Occipital lobe (tissue), 2 donors: ENCODE results near the gene ZNF610. TPM values are rescaled to one million over a fixed set of nuclear protein-coding genes. Genes with fewer than 3 reads are reported as not detected.
A peak's percentile ranks its signal among the peaks of the same experiment; 100 is the strongest.
"Not testable (repeated sequence)": the region's sequence is repeated elsewhere in the genome, so short reads cannot be mapped to it uniquely, and the experiment has no call there.

Experiments used
- DNase-seq: peaks from one replicate; lab custom pipeline; 2025; lab: John Stamatoyannopoulos, UW
- total RNA-seq: library from RNA; depleted of rRNA; stranded (reverse); fragments of >200 nt; gene quantifications from one replicate; pipeline ENCODE4 v1.2.3, GENCODE V29; 2014

ZNF610 gene
- 17.8 TPM for total RNA-seq

- DNase-seq = peak; percentile 79
These were observed at the start of gene ZNF610 for GRCh38 chr19:52336117-52336790. TSS of gene ZNF610 (plus strand) at chr19:52336243. CDS start at chr19:52349173, 12,930 bp downstream.

DNA sequence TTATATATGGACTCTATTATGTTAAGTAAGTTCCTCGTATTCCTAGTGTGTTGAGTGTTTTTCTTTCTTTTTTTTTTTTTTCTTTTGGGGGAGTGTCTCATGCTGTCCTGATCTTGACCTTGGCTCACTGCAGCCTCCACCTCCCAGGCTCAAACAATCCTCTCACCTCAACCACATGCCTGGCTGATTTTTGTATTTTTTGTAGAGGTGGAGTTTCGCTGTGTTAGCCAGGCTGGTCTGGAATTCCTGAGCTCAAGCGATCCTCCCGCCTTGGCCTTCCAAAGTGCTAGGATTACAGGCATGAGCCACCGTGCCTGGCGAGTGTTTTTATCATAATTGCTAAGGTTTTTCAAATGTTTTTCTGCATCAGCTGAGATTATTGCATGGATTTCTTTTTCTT lies 49.8 kb upstream of the ZNF610 start:
- DNase-seq = no peak

GRCh38 chr19:52291781-52292180 lies 44.3 kb upstream of the ZNF610 start:
- no peak for DNase-seq

DNA sequence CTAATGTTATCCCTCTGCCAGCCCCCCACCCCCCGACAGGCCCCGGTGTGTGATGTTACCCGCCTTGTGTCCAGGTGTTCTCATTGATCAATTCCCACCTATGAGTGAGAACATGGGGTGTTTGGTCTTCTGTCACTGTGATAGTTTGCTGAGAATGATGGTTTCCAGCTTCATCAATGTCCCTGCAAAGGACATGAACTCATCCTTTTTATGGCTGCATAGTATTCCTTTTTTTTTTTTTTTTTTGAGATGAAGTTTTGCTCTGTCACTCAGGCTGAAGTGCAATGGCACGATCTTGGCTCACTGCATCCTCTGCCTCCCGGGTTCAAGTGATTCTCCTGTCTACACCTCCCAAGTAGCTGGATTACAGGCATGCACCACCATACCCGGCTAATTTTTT lies 43.1 kb upstream of the ZNF610 start:
- DNase-seq = not testable (repeated sequence)

DNA sequence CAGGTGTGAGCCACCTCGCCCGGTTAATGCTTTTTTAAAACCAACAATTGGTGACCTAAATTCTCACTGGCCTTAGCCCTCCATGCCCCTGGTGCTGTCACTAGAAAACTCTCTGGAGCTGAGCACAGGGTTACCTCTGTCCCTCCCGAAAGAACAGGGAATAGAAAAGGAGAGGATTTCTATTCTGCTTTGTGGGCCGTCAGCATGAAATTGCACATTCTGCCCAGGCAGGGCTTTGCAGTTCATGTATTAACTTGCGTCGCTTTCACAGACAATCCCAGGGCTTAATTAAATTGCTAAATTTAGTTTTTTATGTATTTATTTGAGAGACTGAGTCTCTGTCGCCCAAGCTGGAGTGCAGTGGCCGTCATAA lies 39.7 kb upstream of the ZNF610 start:
- no peak for DNase-seq

DNA sequence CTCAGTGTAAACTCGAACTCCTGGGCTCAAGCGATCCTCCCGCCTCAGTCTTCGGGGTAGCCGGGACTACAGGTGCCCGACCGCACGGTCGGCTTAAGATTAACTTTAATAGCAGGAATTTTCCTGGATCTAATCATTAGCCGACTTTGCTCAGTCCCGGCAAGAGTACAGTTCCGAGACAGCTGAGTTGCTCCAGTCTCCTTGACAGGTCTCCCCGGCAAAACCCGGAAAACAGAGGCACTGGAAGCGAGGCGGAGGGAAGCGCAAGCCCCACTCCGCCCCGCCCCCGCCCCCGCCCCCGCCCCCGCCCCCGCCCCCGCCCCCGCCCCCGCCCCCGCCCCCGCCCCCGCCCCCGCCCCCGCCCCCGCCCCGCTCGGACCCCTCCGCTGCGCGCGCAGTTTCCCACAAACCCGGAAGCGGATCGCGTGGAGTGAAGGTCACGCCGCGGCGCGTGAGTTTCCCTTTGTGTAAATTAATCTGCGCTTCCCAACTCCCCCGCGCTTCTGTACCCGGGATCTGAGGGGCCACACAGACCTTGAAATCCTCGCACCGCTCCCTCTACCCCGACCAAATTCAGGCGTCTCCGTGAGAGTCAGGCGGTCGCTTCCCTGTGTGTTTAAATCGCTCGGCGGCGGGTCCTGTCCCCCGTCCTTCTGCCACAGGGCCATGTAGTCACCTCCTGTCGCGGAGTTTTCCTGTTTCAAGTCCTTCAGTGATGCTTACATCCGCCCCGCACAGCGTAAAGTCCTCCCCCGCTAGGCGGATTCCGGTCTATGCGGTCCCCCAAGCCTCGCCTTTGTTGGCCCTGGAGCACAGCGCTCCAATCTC lies 39.1 kb upstream of the ZNF610 start, which contains the start of gene ZNF480:
ZNF480 (plus strand) TSS at position 397 of the 828 bp plus-strand sequence. CDS start 3,244 bp downstream, outside the sequence.
- DNase-seq = peak; percentile 70

DNA sequence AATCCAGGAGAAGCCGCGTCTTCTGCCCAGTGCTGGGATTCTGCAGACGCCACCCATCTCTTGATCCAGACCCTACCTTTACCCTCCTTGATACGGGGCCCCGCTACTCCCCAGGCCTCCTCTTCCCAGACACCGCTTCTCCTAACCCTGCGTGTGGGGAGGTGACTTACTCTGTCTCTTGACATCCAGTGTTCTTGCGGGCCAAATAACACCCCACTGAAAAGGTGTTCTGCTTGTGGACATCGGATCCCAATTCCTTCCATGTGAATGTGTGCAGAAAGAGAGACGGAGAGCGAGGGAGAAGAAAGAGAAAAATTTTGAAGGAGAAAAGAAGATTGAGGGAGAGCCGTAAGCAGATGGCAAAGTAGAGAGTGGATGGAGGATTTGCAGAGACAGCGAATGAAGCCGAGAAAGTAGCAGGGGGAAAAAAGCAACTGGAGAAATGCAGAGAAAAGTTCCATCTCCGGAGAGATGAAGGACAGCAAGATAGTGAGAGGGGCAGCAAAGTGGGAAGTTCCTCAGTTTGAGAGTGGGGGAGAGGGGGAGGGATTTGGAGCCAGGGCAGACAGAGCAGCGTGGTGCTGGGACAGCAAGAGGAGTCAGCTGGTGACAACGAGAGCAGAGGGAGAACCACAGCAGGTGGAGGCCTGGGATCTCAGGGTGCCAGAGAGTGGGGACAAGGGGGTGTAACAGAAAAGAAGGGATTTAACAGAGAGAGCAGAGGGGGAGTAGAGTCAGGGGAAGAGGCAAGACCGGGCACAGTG lies 38.3 kb upstream of the ZNF610 start:
- no peak for DNase-seq

DNA sequence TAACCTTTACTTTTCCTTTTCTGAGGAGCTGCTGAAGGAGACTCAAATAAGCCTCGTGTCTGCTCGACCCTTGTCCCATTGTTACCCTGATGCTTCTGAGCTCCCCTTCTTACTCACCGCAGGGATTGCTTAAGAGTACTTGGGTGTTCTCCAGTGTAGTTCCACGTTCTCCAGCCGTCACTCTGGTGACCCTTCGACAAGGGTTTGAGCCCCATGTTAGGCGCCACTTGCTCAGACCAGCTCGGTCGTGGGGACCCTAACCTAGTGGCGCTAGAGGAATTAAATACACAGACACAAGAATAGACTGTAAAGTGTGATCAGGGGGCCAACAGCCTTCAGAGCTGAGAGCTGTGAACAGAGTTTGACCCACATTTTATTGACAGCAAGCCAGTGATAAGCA lies 28.8 kb upstream of the ZNF610 start:
- DNase-seq = no peak

DNA sequence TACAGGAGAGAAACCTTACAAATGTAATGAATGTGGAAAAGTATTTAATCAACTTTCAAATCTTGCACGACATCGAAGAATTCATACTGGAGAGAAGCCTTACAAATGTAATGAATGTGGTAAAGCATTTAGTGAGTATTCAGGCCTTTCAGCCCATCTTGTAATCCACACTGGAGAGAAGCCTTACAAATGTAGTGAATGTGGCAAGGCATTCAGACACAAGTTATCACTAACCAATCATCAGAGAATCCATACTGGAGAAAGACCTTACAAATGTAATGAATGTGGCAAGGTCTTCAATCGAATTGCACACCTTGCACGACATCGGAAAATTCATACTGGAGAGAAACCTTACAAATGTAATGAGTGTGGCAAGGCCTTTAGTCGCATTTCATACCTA lies 13.6 kb upstream of the ZNF610 start:
- DNase-seq = no peak

DNA sequence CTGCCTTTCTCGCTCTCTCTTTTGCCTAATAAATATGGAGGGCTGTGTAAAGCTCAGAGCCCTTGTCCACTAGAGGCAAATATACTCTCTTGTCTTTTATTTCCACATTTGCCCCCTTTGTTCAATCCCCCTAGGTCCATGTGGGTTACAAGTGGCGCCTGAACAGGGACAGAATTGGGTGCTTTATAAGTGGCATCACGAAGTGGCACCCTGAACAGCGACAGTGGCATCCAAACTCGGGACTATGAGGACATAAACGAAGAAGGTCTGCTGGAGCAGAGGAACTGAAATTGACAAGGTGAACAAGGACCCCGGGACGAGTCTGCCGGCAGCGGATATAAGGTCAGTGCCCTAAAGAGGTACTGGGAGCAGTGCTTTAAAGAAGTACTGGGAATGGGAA lies 4.3 kb upstream of the ZNF610 start:
- no peak for DNase-seq

- no peak for DNase-seq
These were observed 301 bp upstream of the ZNF610 start for GRCh38 chr19:52335768-52336116.

DNA sequence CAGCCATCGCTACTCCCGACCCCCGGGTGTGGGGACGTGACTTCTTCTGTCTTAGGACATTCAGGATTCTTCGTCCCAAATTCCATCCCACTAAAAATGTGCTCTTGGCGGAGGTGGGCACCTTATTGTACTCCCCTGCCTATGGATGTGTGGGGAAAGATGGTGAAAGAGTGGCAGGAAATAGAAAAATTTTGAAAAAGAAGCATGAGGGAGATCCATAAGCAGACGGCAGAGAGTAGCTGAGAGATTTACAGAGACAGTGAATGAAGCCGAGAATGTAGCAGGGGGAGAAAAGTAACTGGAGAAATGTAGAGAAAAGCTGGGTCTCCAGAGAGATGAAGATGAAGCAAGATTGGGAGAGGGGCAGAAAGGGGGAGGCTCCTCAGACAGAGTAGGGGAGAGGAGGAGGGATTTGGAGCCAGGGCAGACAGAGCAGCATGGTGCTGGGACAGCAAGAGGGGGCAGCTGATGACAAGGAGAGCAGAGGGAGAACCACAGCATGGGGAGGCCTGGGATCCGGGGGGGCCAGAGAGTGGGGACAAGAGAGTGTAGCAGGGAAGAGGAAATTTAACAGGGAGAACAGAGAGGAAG lies 843 bp downstream of the ZNF610 start:
- DNase-seq = no peak

GRCh38 chr19:52339022-52339421 lies 3.0 kb downstream of the ZNF610 start:
- DNase-seq = not testable (repeated sequence)

DNA sequence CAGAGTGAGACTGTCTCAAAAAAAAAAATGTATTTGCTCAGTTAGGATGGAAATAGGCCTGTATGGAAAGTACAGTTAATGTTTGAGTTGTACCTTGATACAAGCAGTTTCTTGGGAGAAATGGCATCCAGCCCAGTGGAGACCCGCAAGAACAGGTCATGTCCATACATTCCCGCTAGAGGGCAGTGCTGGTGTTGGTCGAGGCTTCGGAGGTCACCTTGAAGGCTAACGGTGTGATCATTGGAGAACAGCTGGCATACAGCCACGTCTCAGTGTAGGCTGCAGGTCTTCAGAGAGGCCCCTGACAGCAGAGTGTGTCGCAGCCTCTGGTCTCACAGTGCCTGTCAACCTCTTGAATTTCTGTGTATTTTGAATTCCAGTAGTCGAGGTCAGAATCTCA lies 7.5 kb downstream of the ZNF610 start:
- no peak for DNase-seq

DNA sequence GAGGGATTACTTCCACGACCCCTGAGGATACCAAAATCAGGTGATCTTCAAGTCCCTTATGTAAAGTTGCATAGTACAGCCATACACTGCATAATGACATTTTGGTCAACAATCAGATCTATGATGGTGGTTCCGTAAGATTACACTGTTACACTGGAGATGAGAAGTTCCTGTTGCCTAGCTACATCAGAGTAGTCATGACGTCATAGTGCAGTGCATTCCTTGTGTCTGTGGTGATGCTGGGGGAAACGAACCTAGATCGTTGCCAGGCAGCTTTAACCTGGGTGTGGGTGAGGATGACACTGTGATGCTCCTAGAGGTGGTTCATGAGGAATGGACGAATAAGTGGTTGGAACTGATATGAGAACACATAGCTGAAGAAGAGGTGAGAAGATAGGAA lies 9.1 kb downstream of the ZNF610 start:
- DNase-seq = no peak

- DNase-seq = no peak
These were observed 15.5 kb downstream of the ZNF610 start for GRCh38 chr19:52351512-52351911.

- DNase-seq = no peak
These were observed 30.4 kb downstream of the ZNF610 start for GRCh38 chr19:52366414-52366824.

DNA sequence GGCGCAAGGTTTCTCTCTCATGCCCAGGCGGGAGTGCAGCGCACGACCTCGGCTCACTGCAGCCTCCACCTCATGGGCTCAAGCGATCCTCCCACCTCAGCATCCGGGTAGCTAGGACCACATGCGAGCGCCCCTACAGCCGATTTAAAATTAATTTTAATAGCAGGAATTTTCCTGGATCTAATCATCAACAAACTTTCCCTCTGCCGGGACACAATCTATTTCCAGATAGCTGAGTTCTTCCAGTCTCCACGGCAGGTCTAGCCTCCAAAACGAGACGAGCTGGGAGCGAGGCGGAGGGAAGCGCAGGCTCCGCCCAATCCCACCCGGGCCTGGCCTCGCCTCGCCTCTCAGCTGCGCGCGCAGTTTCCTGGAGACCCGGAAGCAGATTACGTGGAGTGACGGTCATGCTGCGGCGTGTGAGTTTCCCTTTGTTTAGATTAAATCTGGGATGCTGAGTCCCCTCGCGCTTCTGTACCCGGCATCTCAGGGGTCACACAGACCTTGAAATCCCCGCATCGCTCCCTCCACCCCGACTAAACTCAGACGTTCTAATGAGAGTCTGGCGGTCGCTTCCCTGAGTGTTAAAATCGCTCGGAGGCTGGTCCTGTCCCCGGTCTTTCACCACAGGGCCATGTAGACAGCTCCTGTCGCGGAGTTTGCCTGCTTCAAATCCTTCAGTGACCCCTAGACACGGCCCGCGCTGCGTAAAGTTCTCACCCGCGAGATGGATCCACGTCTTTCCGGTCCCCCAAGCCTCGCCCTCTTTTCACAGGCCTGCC lies 33.7 kb downstream of the ZNF610 start, which contains the start of gene ZNF880:
ZNF880 (plus strand) TSS at position 365 of the 782 bp plus-strand sequence; CDS start at position 408, 43 bp downstream.
- peak; percentile 88 for DNase-seq

DNA sequence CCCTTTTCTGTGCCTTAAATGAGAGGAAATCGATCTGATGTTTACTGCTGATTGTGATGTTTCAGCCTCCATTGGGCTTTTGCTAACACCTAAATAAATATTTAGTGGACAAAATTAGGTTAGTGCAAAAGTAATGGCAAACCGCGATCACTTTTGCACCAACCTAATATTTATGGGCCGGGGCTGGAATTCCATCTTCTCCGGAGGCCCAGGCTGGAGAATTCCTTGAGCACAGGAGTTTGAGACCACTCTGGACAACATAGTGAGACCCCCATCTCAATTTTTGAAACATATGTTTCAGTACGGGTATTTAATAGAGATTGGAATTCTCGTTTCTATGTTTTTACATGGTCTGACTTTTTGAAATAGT lies 34.3 kb downstream of the ZNF610 start:
- DNase-seq = no peak

- DNase-seq = no peak
These were observed 55.1 kb downstream of the ZNF610 start for GRCh38 chr19:52391135-52391534.
